Measurements from ENCODE around the gene PRR7.

- TF ChIP-seq POLR2AphosphoS5 (IDR thresholded peaks at IDR 0.05; ENCODE audit: low read depth, low read length), result no peak
- no peak for TF ChIP-seq CTCF (IDR thresholded peaks at IDR 0.05)
- TF ChIP-seq SIN3A (IDR thresholded peaks at IDR 0.05; ENCODE audit: borderline replicate concordance, insufficient read depth, low read depth, low read length), result no peak
- TF ChIP-seq REST (IDR thresholded peaks at IDR 0.05; ENCODE audit: insufficient read depth in 1 of 2, low read depth in 2 of 2, low read length in 1 of 2), result no peak
- TF ChIP-seq TCF7L2 (IDR thresholded peaks at IDR 0.05; ENCODE audit: low read depth, low read length), result no peak
Observed at GRCh38 chr5:177447066-177447610, 524 bp downstream of the PRR7 start.

Data from Panc1 (cell line).